NCI-H69 (cell line): ENCODE measurements around the gene ANKS4B.
"Not testable (repeated sequence)": the region's sequence is repeated elsewhere in the genome, so short reads cannot be mapped to it uniquely, and the experiment has no call there.

Experiments used
- DNase-seq: peaks from one replicate; lab custom pipeline; 2025; lab: John Stamatoyannopoulos, UW

The ANKS4B gene

GRCh38 chr16:21219551-21219950, 13.9 kb upstream of the ANKS4B start:
- DNase-seq, result no peak

DNA sequence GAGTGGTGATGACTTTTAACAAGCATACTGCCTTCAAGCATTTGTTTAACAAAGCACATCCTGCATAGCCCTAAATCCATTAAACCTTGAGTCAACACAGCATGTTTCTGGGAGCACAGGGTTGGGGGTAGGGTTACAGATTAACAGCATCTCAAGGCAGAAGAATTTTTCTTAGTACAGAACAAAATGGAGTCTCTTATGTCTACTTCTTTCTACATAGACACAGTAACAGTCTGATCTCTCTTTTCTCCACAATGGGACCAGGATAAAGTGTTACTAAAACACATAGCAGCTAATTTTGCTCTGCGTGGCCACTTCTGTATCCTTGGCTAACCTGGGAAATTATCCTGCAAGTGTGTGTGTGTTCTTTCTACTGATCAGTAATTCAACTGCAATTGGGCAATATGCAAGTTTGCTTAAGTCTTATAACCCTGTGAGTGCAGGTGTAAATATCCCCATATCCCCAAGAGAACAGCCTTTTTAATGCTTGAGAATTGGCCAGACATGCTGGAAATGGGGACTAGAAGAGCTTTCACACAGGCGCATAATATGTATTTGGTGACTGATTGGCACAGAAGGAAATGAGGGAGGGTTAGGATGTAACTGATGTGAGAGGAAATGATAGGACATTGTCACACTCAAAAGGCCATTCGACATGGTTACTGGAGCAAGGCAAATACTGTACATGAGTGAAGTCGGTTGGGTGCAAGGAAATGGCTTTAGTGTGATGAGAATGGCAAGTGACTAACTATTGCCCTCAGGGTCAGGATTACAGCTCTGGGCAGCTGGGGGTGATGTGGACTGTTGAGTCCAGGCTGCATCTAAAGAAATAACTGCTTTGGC, 10.8 kb upstream of the ANKS4B start:
- DNase-seq, result no peak

GRCh38 chr16:21223787-21224186, 9.7 kb upstream of the ANKS4B start:
- no peak for DNase-seq

- no peak for DNase-seq
Observed at GRCh38 chr16:21224800-21225199, 8.7 kb upstream of the ANKS4B start.

GRCh38 chr16:21226749-21227148, 6.8 kb upstream of the ANKS4B start:
- DNase-seq, result no peak

GRCh38 chr16:21227866-21228265, 5.6 kb upstream of the ANKS4B start:
- DNase-seq, result no peak

GRCh38 chr16:21228361-21228872, 5.1 kb upstream of the ANKS4B start:
- DNase-seq, result no peak

- DNase-seq, result no peak
Observed at GRCh38 chr16:21233045-21233520, 416 bp upstream of the ANKS4B start.

- DNase-seq, result no peak
Observed at GRCh38 chr16:21235199-21235585, 1.7 kb downstream of the ANKS4B start.

DNA sequence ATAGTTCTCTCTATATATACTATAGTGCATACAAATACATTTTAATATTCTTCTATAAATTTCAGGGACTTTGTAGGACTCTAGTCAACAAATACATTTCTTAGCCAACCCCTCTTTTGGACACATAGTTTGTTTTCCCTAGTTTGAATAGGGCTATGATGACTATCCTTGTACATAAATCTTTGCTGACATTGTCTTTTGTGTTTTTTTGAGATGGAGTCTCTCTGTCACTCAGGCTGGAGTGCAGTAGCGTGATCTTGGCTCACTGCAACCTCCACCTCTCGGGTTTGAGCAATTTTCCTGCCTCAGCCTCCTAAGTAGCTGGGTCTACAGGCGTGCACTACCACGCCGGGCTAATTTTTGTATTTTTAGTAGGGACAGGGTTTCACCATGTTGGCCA, 3.3 kb downstream of the ANKS4B start:
- no peak for DNase-seq

DNA sequence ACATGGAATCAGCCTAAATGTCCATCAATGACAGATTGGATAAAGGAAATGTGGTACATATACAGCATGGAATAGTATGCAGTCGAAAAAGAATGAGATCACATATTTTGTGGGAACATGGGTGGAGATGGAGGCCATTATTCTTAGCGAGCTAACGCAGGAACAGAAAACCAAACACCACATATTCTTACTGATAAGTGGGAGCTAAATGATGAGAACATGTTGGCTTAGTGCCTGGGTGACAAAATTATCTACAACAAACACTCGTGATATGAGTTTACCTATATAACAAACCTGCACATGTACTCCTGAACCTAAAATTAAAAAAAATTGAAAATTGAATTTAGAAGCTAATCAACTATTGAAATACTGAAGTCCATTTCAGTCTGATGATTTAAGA, 6.1 kb downstream of the ANKS4B start:
- no peak for DNase-seq

- DNase-seq, result no peak
Observed at GRCh38 chr16:21242756-21243155, 9.3 kb downstream of the ANKS4B start.

- DNase-seq, result no peak
Observed at GRCh38 chr16:21244518-21245215, 11.2 kb downstream of the ANKS4B start.

- DNase-seq, result not testable (repeated sequence)
Observed at GRCh38 chr16:21248179-21248578, 14.7 kb downstream of the ANKS4B start.

DNA sequence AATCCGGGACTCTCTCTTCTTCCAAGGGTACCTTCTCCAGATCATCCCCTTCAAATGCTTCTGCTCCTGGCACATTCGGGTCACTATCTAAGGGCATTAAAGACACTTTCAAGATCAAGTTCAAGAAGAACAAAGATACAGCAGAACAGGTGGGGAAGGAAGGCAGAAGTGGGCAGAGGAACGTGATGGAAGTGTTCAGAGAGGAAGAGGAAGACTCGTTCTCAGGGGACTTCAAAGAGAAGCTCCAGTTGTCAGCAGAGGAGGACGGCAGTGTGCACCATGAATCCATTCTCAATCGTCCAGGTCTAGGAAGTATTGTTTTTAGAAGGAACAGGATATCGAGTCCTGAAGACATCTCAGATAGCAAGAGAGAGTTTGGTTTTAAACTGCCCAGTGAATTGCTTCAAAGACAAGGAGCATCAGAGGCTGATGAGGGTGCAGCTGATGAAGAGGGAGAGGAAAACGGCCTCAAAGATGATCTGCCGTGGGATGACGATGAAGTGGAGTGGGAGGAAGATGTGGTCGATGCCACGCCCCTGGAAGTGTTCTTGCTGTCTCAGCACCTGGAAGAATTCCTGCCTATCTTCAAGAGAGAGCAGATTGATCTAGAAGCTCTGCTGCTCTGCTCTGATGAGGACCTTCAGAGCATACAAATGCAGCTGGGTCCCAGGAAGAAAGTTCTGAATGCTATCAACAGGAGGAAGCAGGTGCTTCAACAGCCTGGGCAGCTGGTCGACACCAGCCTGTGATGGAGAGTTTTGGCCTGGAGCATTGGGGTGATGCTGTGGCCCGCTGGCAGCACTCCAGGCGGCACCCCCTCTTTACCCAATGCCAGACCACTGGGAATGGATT, 16.8 kb downstream of the ANKS4B start:
- DNase-seq, result no peak

DNA sequence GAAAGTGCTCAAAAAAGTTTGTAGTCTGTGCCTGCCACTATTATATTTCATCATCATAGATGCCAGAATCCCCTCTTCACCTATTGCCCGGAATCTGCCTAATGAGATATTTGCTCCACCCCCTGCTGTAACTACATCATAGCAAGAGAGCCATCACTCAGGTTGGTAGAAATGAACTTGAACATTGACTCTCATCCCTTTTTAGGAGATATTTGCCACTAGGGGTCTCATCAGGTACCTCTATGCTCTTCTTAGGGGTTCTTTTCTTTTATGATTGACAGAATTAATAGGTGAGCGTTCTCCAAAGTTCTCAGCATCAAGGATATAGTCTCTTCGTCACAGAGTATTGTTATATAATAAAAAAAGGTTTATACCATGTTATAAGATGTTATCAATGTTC, 20.0 kb downstream of the ANKS4B start:
- no peak for DNase-seq

DNA sequence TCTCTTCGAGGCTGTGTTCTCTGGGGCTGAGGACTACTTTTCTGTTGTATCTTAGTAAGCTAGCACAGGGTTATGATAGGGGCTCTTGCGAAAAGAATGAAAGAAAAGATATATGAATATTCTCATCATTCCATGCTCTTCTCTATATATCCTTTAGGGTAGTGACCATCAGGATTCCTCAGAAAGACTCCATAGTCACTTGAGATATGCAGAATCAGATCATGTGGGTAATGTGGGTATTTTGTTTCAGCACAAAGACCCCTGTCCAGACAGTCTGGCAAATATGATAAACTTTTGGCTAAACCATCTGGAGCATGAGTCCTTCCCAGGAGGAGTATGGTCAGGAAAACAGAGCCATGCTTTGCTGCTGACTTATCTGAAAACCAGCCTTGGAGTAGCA, 23.1 kb downstream of the ANKS4B start:
- no peak for DNase-seq

GRCh38 chr16:21257284-21257683, 23.8 kb downstream of the ANKS4B start:
- no peak for DNase-seq

GRCh38 chr16:21260870-21261791, 27.6 kb downstream of the ANKS4B start:
- DNase-seq, result no peak

GRCh38 chr16:21262779-21263639, 29.5 kb downstream of the ANKS4B start:
- DNase-seq, result no peak
